K562 (cell line): ENCODE results near the gene RAB4B. TPM values are rescaled to one million over a fixed set of nuclear protein-coding genes. Genes with fewer than 3 reads are reported as not detected.

Experiments
- ATAC-seq: fragments of 200-7000 bp; cut with Tn5 transposase; 3 replicates; pipeline ENCODE4 v1.9.1; 2020; ENCODE audit warnings: moderate library complexity
- BruUV-seq: library from RNA; stranded (reverse); fragments of 400-500 nt; replicated peaks from 2 replicates; lab custom pipeline; 2021; lab: Mats Ljungman, UMichigan
- CTCF ChIA-PET: fragments of 300-600 bp; formaldehyde crosslinking; extraction: SDS; loops from one replicate; lab custom pipeline; 2021; ENCODE audit warnings: low intra/inter-chr PET ratio; lab: Yijun Ruan, JAX
- POLR2A ChIA-PET: fragments of 300-600, 350-650 bp; sonication (Branson Sonifier 250); formaldehyde crosslinking; extraction: SDS; loops from one replicate; lab custom pipeline; 2021; ENCODE audit warnings: antibody characterized with exemption, inconsistent platforms; lab: Yijun Ruan, JAX
- DNase-seq, 4 experiments: peaks; one replicate each; pipeline versions ENCODE4 v3.0.0 to v3.0.0-alpha.2; 2011 to 2018; ENCODE audit warnings: low spot score in 3 of 4, mixed read lengths in 3 of 4; ENCODE audit errors: extremely low read depth in 1 of 4
- FAIRE-seq: peaks from 2 replicates; lab custom pipeline; 2011; peaks lifted over from hg19 to GRCh38; lab: Jason Lieb, UNC
- H2AFZ ChIP-seq: 2 replicates; pipeline ENCODE4 v1.6.0; 2011; ENCODE audit warnings: low read depth, low read length, control low read depth, inconsistent platforms
- H3K27ac ChIP-seq: fragments of 200-600 bp; 3 replicates; pipeline ENCODE4 v1.8.0; 2011; ENCODE audit warnings: low read depth, mild to moderate bottlenecking, control low read depth, inconsistent platforms, low read length, moderate library complexity, mixed read lengths; ENCODE audit errors: extremely low read depth
- H3K27me3 ChIP-seq, 2 experiments: fragments of 300-600 bp in 1 of 2; 2 replicates in 1 of 2; 3 replicates in 1 of 2; pipeline versions ENCODE4 v1.6.0 to v1.8.0; 2011; ENCODE audit warnings: inconsistent platforms in 2 of 2, low read length in 2 of 2, mild to moderate bottlenecking in 1 of 2, mixed read lengths in 1 of 2, moderate library complexity in 1 of 2; ENCODE audit not compliant: control insufficient read depth in 2 of 2, insufficient read depth in 2 of 2
- H3K36me3 ChIP-seq: fragments of 300-600 bp; 3 replicates; pipeline ENCODE4 v1.8.0; 2011; ENCODE audit warnings: mild to moderate bottlenecking, low read length, inconsistent platforms; ENCODE audit not compliant: control insufficient read depth, insufficient read depth
- H3K4me1 ChIP-seq, 2 experiments: fragments of 200-600 bp in 1 of 2; replicated peaks in 1 of 2; 2 replicates in 1 of 2; 3 replicates in 1 of 2; pipeline versions ENCODE4 v1.5.1 to v1.8.0; 2011; ENCODE audit warnings: inconsistent platforms in 2 of 2, low read length in 2 of 2, mild to moderate bottlenecking in 1 of 2, mixed read lengths in 1 of 2, moderate library complexity in 1 of 2; ENCODE audit not compliant: control insufficient read depth in 2 of 2, insufficient read depth in 2 of 2
- H3K4me2 ChIP-seq: 2 replicates; pipeline ENCODE4 v1.6.1; 2011; ENCODE audit warnings: low read length, control low read depth, inconsistent platforms, mixed read lengths; ENCODE audit not compliant: insufficient read depth
- H3K4me3 ChIP-seq: fragments of 200-600 bp; sonication (generic), shearing (Covaris generic); 2 replicates; pipeline ENCODE4 v1.5.1; 2016; ENCODE audit warnings: control low read depth, inconsistent platforms
- H3K79me2 ChIP-seq: fragments of 200-600 bp; 3 replicates; pipeline ENCODE4 v1.8.0; 2011; ENCODE audit warnings: low read length, inconsistent platforms; ENCODE audit not compliant: control insufficient read depth, insufficient read depth
- H3K9ac ChIP-seq, 2 experiments: 2 replicates each; pipeline versions ENCODE4 v1.6.0 to v1.6.1; 2011; ENCODE audit warnings: low read depth in 2 of 2, low read length in 2 of 2, control low read depth in 1 of 2, inconsistent platforms in 1 of 2, mild to moderate bottlenecking in 1 of 2, mixed read lengths in 1 of 2; ENCODE audit not compliant: insufficient read depth in 1 of 2
- H3K9me1 ChIP-seq: one replicate; pipeline ENCODE4 v1.6.0; 2011; ENCODE audit warnings: inconsistent platforms, mild to moderate bottlenecking, low read length, moderate library complexity; ENCODE audit not compliant: control insufficient read depth, insufficient read depth
- H3K9me3 ChIP-seq: replicated peaks from 2 replicates; pipeline ENCODE4 v1.5.1; 2011; ENCODE audit warnings: low read depth, low read length, inconsistent platforms; ENCODE audit not compliant: control insufficient read depth, insufficient read depth
- H4K20me1 ChIP-seq: replicated peaks from 2 replicates; pipeline ENCODE4 v1.6.1; 2011; ENCODE audit warnings: low read length, inconsistent platforms, mixed read lengths; ENCODE audit not compliant: control insufficient read depth, insufficient read depth
- BRD9 ChIP-seq: fragments of 450-650 bp; IDR thresholded peaks from 2 replicates; pipeline ENCODE4 v1.6.1; 2018; ENCODE audit warnings: low read depth; ENCODE audit not compliant: partially characterized antibody
- MCM3 ChIP-seq: fragments of 450-650 bp; IDR thresholded peaks from 2 replicates; pipeline ENCODE4 v1.6.1; 2016
- MYBL2 ChIP-seq, 2 experiments: fragments of 450-650 bp in 1 of 2; sonication (generic) in 1 of 2; formaldehyde crosslinking in 1 of 2; IDR thresholded peaks; 2 replicates each; pipeline versions ENCODE4 v1.6.1 to v1.8.1; 2017 to 2022; ENCODE audit warnings: borderline replicate concordance in 1 of 2, inconsistent platforms in 1 of 2, low read depth in 1 of 2, mild to moderate bottlenecking in 1 of 2, missing genetic modification reagents in 1 of 2, moderate library complexity in 1 of 2
- PKNOX1 ChIP-seq: fragments of 450-650 bp; IDR thresholded peaks from 2 replicates; pipeline ENCODE4 v1.6.1; 2016
- POLR2G ChIP-seq: fragments of 200-400 bp; formaldehyde crosslinking; IDR thresholded peaks from 2 replicates; pipeline ENCODE4 v1.6.1; 2017; ENCODE audit warnings: low read depth, mild to moderate bottlenecking, antibody characterized with exemption, low read length, moderate library complexity
- RBFOX2 ChIP-seq: fragments of 200-400 bp; formaldehyde crosslinking; IDR thresholded peaks from 2 replicates; pipeline ENCODE4 v1.6.1; 2017; ENCODE audit warnings: low read depth, mild to moderate bottlenecking, low read length, moderate library complexity
- ZFP36 ChIP-seq: fragments of 150-350 bp; IDR thresholded peaks from 2 replicates; pipeline ENCODE4 v1.6.1; 2018; ENCODE audit warnings: low read length, low read depth; ENCODE audit not compliant: partially characterized antibody
- WGBS: fragments of 100-300 bp; shearing (Covaris generic); methylation state at CpG from one replicate; pipeline ENCODE4 v1.1.6; 2016; ENCODE audit warnings: low coverage, mixed read lengths; ENCODE audit not compliant: insufficient coverage; ENCODE audit errors: missing lambda C conversion rate; 5-methylcytosine and 5-hydroxymethylcytosine counted together
- in situ Hi-C: fragments of 300-500 bp; cut with MboI; formaldehyde crosslinking; loops from 4 replicates; pipeline ENCODE4 v1.15.0; 2018; ENCODE audit warnings: inconsistent platforms, mixed read lengths
- intact Hi-C: fragments of 100-400 bp; cut with micrococcal nuclease; formaldehyde crosslinking; loops from 2 replicates; pipeline ENCODE4 v1.14.2; 2022
- polyA plus RNA-seq, 8 experiments: library from polyadenylated mRNA; depleted of rRNA in 4 of 8; stranded (reverse) in 5 of 8; unstranded in 3 of 8; fragments of >200 nt; fragmentation: Nextera tagmentation in 2 of 8; fragmentation: Illumina TruSeq in 1 of 8; extraction: Ambion mirVana in 2 of 8; extraction: Trizol in 1 of 8; gene quantifications; 2 replicates each; pipeline versions ENCODE4 v1.2.1 to v1.2.3, GENCODE V29; 2011 to 2014; ENCODE audit warnings: inconsistent platforms in 1 of 8, missing spikeins in 1 of 8
- total RNA-seq, 7 experiments: library from RNA; depleted of rRNA in 6 of 7; stranded (reverse); fragments of >200 nt in 6 of 7; fragmentation: Illumina TruSeq in 2 of 7; extraction: Trizol in 2 of 7; gene quantifications; 2 replicates each; pipeline versions ENCODE4 v1.2.1 to v1.2.3, GENCODE V29; 2011 to 2021; ENCODE audit warnings: low replicate concordance in 1 of 7
- TF ChIP-seq, protein P1 (sequence below): fragments of 450-650 bp; IDR thresholded peaks from 2 replicates; pipeline ENCODE4 v1.6.1; 2014; ENCODE audit warnings: low read depth, mild to moderate bottlenecking, moderate library complexity, borderline replicate concordance

Gene RAB4B
- total and polyA plus RNA-seq, 9 of the 15 experiments (the other 6 are each of a cell fraction or from before 2014, with no cell fraction given), result 0.28 to 20.4 (median 9.0) TPM

GRCh38 chr19:40739030-40739839, 38.8 kb upstream of the RAB4B start:
- Histone ChIP-seq H3K9ac (peak overlapping the region in 1 of 2 experiments; percentile 84; a peak in 2 of 4 replicates), H3K4me2 (no peak overlapping the region), H3K4me1 (peaks cover 0 to 34% of the 10 kb centered on the region in 2 experiments; a peak in 3 of 5 replicates), H3K9me3 (no peaks in the 10 kb centered on the region), H3K4me3 (no peak overlapping the region), H3K27me3 (no peaks in the 10 kb centered on the region), H3K9me1 (no peaks in the 10 kb centered on the region), H3K36me3 (peaks cover 50% of the 10 kb centered on the region; the same call in 2 of the 3 replicates), H3K79me2 (no peaks in the 10 kb centered on the region), H4K20me1 (0 out of 2 replicates have a peak, but pooled peaks cover 3% of the 10 kb centered on the region), H3K27ac (no peak overlapping the region), H2AFZ (no peak overlapping the region)
- FAIRE-seq (no peak), ATAC-seq (no peak), DNase-seq (no peak)
- POLR2A ChIA-PET, result interaction anchor here (0.6 to 2.0 kb wide), 3 partner anchors 9 to 11 kb away, joined by 3 to 9 read pairs (median 4); partner anchors contain the start of genes ACTMAP and SNRPA
- in situ Hi-C loops (no loop called here), intact Hi-C loops (no loop called here)
- 85% methylated on average over 21 of the region's 22 CpGs for WGBS
- CTCF ChIA-PET, result no interaction called here
- TF ChIP-seq PKNOX1 (peak; percentile 59), MCM3 (no peak), RBFOX2 (0 out of 2 replicates have a peak, but pooled peaks have one; percentile 16), MYBL2 (IDR thresholded peaks at IDR 0.05; ENCODE audit: low read depth) (no peak), MYBL2 (CRISPR knock-in tag; IDR thresholded peaks at IDR 0.05; ENCODE audit: borderline replicate concordance) (no peak), BRD9 (peak; percentile 55), POLR2G (peak; percentile 61), ZFP36 (peak; percentile 71)
- TF ChIP-seq, protein P1, sequence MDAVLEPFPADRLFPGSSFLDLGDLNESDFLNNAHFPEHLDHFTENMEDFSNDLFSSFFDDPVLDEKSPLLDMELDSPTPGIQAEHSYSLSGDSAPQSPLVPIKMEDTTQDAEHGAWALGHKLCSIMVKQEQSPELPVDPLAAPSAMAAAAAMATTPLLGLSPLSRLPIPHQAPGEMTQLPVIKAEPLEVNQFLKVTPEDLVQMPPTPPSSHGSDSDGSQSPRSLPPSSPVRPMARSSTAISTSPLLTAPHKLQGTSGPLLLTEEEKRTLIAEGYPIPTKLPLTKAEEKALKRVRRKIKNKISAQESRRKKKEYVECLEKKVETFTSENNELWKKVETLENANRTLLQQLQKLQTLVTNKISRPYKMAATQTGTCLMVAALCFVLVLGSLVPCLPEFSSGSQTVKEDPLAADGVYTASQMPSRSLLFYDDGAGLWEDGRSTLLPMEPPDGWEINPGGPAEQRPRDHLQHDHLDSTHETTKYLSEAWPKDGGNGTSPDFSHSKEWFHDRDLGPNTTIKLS, result peak; percentile 54; the same call in 1 of the 2 replicates
- BruUV-seq, result no TSS peak
